H1 (cell line): Measurements from ENCODE around the gene PLSCR5. TPM values are rescaled to one million over a fixed set of nuclear protein-coding genes. Genes with fewer than 3 reads are reported as not detected.

Experiments
- polyA plus RNA-seq, 7 experiments: library from polyadenylated mRNA; depleted of rRNA in 3 of 7; stranded (reverse) in 5 of 7; unstranded in 2 of 7; fragments of >200 nt in 5 of 7; fragments of 200-250 nt in 2 of 7; gene quantifications; 1 replicate in 5 of 7; 2 replicates in 1 of 7; 4 replicates in 1 of 7; pipeline versions ENCODE4 v1.2.1 to v1.2.3, GENCODE V29; 2011 to 2013; ENCODE audit warnings: missing spikeins in 2 of 7, mixed read lengths in 2 of 7
- small RNA-seq: library from polyadenylated mRNA; stranded (forward); fragments of <200 nt; extraction: miRNeasy Mini kit (QIAGEN cat#:217004); gene quantifications from one replicate; pipeline ENCODE3, GENCODE V24; 2013; ENCODE audit not compliant: insufficient read depth
- total RNA-seq: library from RNA; stranded (reverse); fragmentation: NEBNext Ultra II Directional; extraction: Animal tissue kit (Norgen Biotek cat#: 25700); gene quantifications from 2 replicates; pipeline ENCODE4 v1.2.1, GENCODE V29; 2021

PLSCR5 gene
- total and polyA plus RNA-seq, 2 of the 8 experiments (the other 6 are each of a cell fraction or from before 2014, with no cell fraction given) = not detected

Small RNA genes lying within 50 kb of the gene (small RNA-seq; reads per million reads assigned to genes)
- 0.86 reads per million for gene RNU6-428P

Other genes with a start within 250 kb of the PLSCR5 start
- gene PLSCR2, start 135.8 kb downstream of the PLSCR5 start, total RNA-seq = not detected in 2 replicates
- gene PLSCR2, start 135.8 kb downstream of the PLSCR5 start, polyA plus RNA-seq (2011; rRNA removed) = not detected in 2 replicates
- gene PLSCR1, start 60.7 kb downstream of the PLSCR5 start, total RNA-seq = 48.3 and 48.5 TPM in 2 replicates
- 30.4 and 32.2 TPM in 2 replicates for gene PLSCR1, start 60.7 kb downstream of the PLSCR5 start, polyA plus RNA-seq (2011; rRNA removed)